PFSK-1 (cell line): ENCODE data around the gene MRPL41.

Experiments
- FOXP2 ChIP-seq: optimal IDR thresholded peaks from 2 replicates; pipeline ENCODE3; 2011; ENCODE audit warnings: borderline replicate concordance, control low read depth, inconsistent platforms; ENCODE audit not compliant: insufficient read depth; ENCODE audit errors: extremely low read length, extremely low read depth
- POLR2AphosphoS5 ChIP-seq: IDR thresholded peaks from 2 replicates; pipeline ENCODE4 v1.6.1; 2012; ENCODE audit warnings: low read depth, mild to moderate bottlenecking, control low read depth, low read length, moderate library complexity
- REST ChIP-seq, 2 experiments: IDR thresholded peaks; 2 replicates each; pipeline versions ENCODE4 v1.6.1 to v1.8.0; 2011 to 2012; ENCODE audit warnings: low read depth in 2 of 2, low read length in 2 of 2, control low read depth in 1 of 2, inconsistent platforms in 1 of 2, mild to moderate bottlenecking in 1 of 2, moderate library complexity in 1 of 2; ENCODE audit not compliant: insufficient read depth in 1 of 2
- SIN3A ChIP-seq: IDR thresholded peaks from 2 replicates; pipeline ENCODE4 v1.6.1; 2012; ENCODE audit warnings: mild to moderate bottlenecking, low read length, moderate library complexity, borderline replicate concordance; ENCODE audit not compliant: insufficient read depth
- TAF1 ChIP-seq: IDR thresholded peaks from 2 replicates; pipeline ENCODE4 v1.6.1; 2012; ENCODE audit warnings: low read length, control low read depth, borderline replicate concordance; ENCODE audit not compliant: insufficient read depth

Gene MRPL41

GRCh38 chr9:137580209-137580953 is 28.7 kb downstream of the MRPL41 start:
- TF ChIP-seq TAF1 (no peak), POLR2AphosphoS5 (no peak), REST (IDR thresholded peaks at IDR 0.05; ENCODE audit: insufficient read depth in 1 of 2, low read depth in 2 of 2, low read length in 2 of 2) (no peak), SIN3A (no peak), FOXP2 (no peak)

- TF ChIP-seq FOXP2: no peak
- TF ChIP-seq TAF1: no peak
Observed at GRCh38 chr9:137580954-137581322, 29.3 kb downstream of the MRPL41 start.

GRCh38 chr9:137581361-137582285 is 29.9 kb downstream of the MRPL41 start:
- TF ChIP-seq POLR2AphosphoS5 (no peak), REST (IDR thresholded peaks at IDR 0.05; ENCODE audit: insufficient read depth in 1 of 2, low read depth in 2 of 2, low read length in 2 of 2) (no peak), FOXP2 (no peak), TAF1 (no peak), SIN3A (no peak)

GRCh38 chr9:137582286-137582860 is 30.7 kb downstream of the MRPL41 start:
- TF ChIP-seq REST (IDR thresholded peaks at IDR 0.05; ENCODE audit: insufficient read depth in 1 of 2, low read depth in 2 of 2, low read length in 2 of 2): no peak
- no peak for TF ChIP-seq TAF1
- TF ChIP-seq FOXP2: no peak
- no peak for TF ChIP-seq SIN3A
- TF ChIP-seq POLR2AphosphoS5: no peak

GRCh38 chr9:137583347-137583746 is 31.7 kb downstream of the MRPL41 start:
- no peak for TF ChIP-seq REST (IDR thresholded peaks at IDR 0.05; ENCODE audit: insufficient read depth in 1 of 2, low read depth in 2 of 2, low read length in 2 of 2)
- TF ChIP-seq TAF1: no peak
- TF ChIP-seq SIN3A: no peak
- no peak for TF ChIP-seq FOXP2
- TF ChIP-seq POLR2AphosphoS5: no peak
